HG03442 (cell line): Measurements from ENCODE around the gene NOSIP.

Experiments used
- ATAC-seq: cut with Tn5 transposase; IDR thresholded peaks from one replicate; pipeline ENCODE4 v1.9.1; 2021; ENCODE audit warnings: mild to moderate bottlenecking, moderate library complexity; ENCODE audit not compliant: unreplicated experiment

The NOSIP gene

GRCh38 chr19:49514151-49514550 is 66.2 kb downstream of the NOSIP start:
- ATAC-seq = no peak

GRCh38 chr19:49513746-49514118 is 66.6 kb downstream of the NOSIP start:
- no peak for ATAC-seq

GRCh38 chr19:49512970-49513745 is 67.2 kb downstream of the NOSIP start:
- ATAC-seq = no peak

- no peak for ATAC-seq
These were observed 72.4 kb downstream of the NOSIP start for GRCh38 chr19:49507803-49508494.

GRCh38 chr19:49506575-49507105 is 73.7 kb downstream of the NOSIP start:
- ATAC-seq = no peak
